Measurements from ENCODE around the gene COA5. TPM values are rescaled to one million over a fixed set of nuclear protein-coding genes. Genes with fewer than 3 reads are reported as not detected.

The COA5 gene
- total RNA-seq, 1 donor from 2014 or later = 39.3 TPM

- H3K9me3 Mint-ChIP-seq = no peaks in the 10 kb centered on the region
- no peaks in the 10 kb centered on the region for H3K4me1 Mint-ChIP-seq (ENCODE audit: unreplicated experiment)
- no peaks in the 10 kb centered on the region for H3K27me3 Mint-ChIP-seq
- H3K27ac Mint-ChIP-seq = no peak overlapping the region
- DNase-seq (ENCODE audit: extremely low spot score, unreplicated experiment) = no peak
- peaks cover 22% of the 10 kb centered on the region for H3K36me3 Mint-ChIP-seq
- TF ChIP-seq CTCF (conservative IDR thresholded peaks at IDR 0.05) = no peak
- no peak overlapping the region for H3K4me3 Mint-ChIP-seq
Observed at GRCh38 chr2:98556344-98557033, 51.8 kb downstream of the COA5 start.

GRCh38 chr2:98555696-98556095 lies 52.6 kb downstream of the COA5 start:
- H3K27me3 Mint-ChIP-seq = no peaks in the 10 kb centered on the region
- no peaks in the 10 kb centered on the region for H3K4me1 Mint-ChIP-seq (ENCODE audit: unreplicated experiment)
- no peak for TF ChIP-seq CTCF (conservative IDR thresholded peaks at IDR 0.05)
- H3K36me3 Mint-ChIP-seq = peaks cover 22% of the 10 kb centered on the region
- H3K27ac Mint-ChIP-seq = no peak overlapping the region
- DNase-seq (ENCODE audit: extremely low spot score, unreplicated experiment) = no peak
- H3K4me3 Mint-ChIP-seq = no peak overlapping the region
- no peaks in the 10 kb centered on the region for H3K9me3 Mint-ChIP-seq

GRCh38 chr2:98554116-98554861 lies 54.0 kb downstream of the COA5 start:
- H3K27me3 Mint-ChIP-seq = no peaks in the 10 kb centered on the region
- H3K4me1 Mint-ChIP-seq (ENCODE audit: unreplicated experiment) = no peaks in the 10 kb centered on the region
- DNase-seq (ENCODE audit: extremely low spot score, unreplicated experiment) = no peak
- no peak overlapping the region for H3K27ac Mint-ChIP-seq
- TF ChIP-seq CTCF (conservative IDR thresholded peaks at IDR 0.05) = no peak
- peaks cover 19% of the 10 kb centered on the region for H3K36me3 Mint-ChIP-seq
- no peak overlapping the region for H3K4me3 Mint-ChIP-seq
- no peaks in the 10 kb centered on the region for H3K9me3 Mint-ChIP-seq

- DNase-seq (ENCODE audit: extremely low spot score, unreplicated experiment) = no peak
- no peak for TF ChIP-seq CTCF (conservative IDR thresholded peaks at IDR 0.05)
- H3K36me3 Mint-ChIP-seq = peaks cover 20% of the 10 kb centered on the region
- no peaks in the 10 kb centered on the region for H3K9me3 Mint-ChIP-seq
- H3K27ac Mint-ChIP-seq = no peak overlapping the region
- no peak overlapping the region for H3K4me3 Mint-ChIP-seq
- no peaks in the 10 kb centered on the region for H3K4me1 Mint-ChIP-seq (ENCODE audit: unreplicated experiment)
- no peaks in the 10 kb centered on the region for H3K27me3 Mint-ChIP-seq
Observed at GRCh38 chr2:98552499-98553179, 55.7 kb downstream of the COA5 start.

GRCh38 chr2:98551316-98551715 lies 57.0 kb downstream of the COA5 start:
- H3K27ac Mint-ChIP-seq = no peak overlapping the region
- no peaks in the 10 kb centered on the region for H3K9me3 Mint-ChIP-seq
- no peak for DNase-seq (ENCODE audit: extremely low spot score, unreplicated experiment)
- no peaks in the 10 kb centered on the region for H3K4me1 Mint-ChIP-seq (ENCODE audit: unreplicated experiment)
- no peak for TF ChIP-seq CTCF (conservative IDR thresholded peaks at IDR 0.05)
- H3K36me3 Mint-ChIP-seq = peaks cover 24% of the 10 kb centered on the region
- no peak overlapping the region for H3K4me3 Mint-ChIP-seq
- no peaks in the 10 kb centered on the region for H3K27me3 Mint-ChIP-seq
